HepG2 (cell line): ENCODE results near the gene MAVS. TPM values are rescaled to one million over a fixed set of nuclear protein-coding genes. Genes with fewer than 3 reads are reported as not detected.
A peak's percentile ranks its signal among the peaks of the same experiment; 100 is the strongest.

Source experiments
- ATAC-seq: fragments of 200-7000 bp; cut with Tn5 transposase; 3 replicates; pipeline ENCODE4 v1.9.1; 2020; ENCODE audit warnings: mild to moderate bottlenecking, moderate library complexity
- BruUV-seq: library from RNA; stranded (reverse); fragments of 400-500 nt; replicated peaks from 2 replicates; lab custom pipeline; 2021; lab: Mats Ljungman, UMichigan
- CTCF ChIA-PET: fragments of 300-600 bp; formaldehyde crosslinking; extraction: SDS; loops from one replicate; lab custom pipeline; 2021; ENCODE audit warnings: low total read pairs, inconsistent platforms, low intra/inter-chr PET ratio; lab: Yijun Ruan, JAX
- POLR2A ChIA-PET: fragments of 350-600 bp; sonication (Branson Sonifier 250); formaldehyde crosslinking; loops from one replicate; lab custom pipeline; 2020; ENCODE audit warnings: antibody characterized with exemption, inconsistent platforms; lab: Yijun Ruan, JAX
- DNase-seq: peaks from one replicate; pipeline ENCODE4 v3.0.0-alpha.2; 2015; ENCODE audit warnings: low spot score
- FAIRE-seq: peaks from 3 replicates; lab custom pipeline; 2011; peaks lifted over from hg19 to GRCh38; lab: Jason Lieb, UNC
- H2AFZ ChIP-seq: one replicate; pipeline ENCODE4 v1.6.1; 2011; ENCODE audit warnings: low read length, inconsistent platforms
- H3K27ac ChIP-seq: fragments of 300-600 bp; 3 replicates; pipeline ENCODE4 v1.8.0; 2011; ENCODE audit warnings: mixed run types, mild to moderate bottlenecking, mixed read lengths, low read length, inconsistent platforms; ENCODE audit not compliant: insufficient read depth; ENCODE audit errors: extremely low read length
- H3K27me3 ChIP-seq, 2 experiments: fragments of 200-600 bp in 1 of 2; 2 replicates in 1 of 2; 3 replicates in 1 of 2; pipeline versions ENCODE4 v1.6.0 to v1.8.0; 2011; ENCODE audit warnings: low read length in 2 of 2, mild to moderate bottlenecking in 2 of 2, moderate library complexity in 2 of 2, inconsistent platforms in 1 of 2; ENCODE audit not compliant: insufficient read depth in 2 of 2, control insufficient read depth in 1 of 2
- H3K36me3 ChIP-seq, 2 experiments: fragments of 200-600 bp in 1 of 2; replicated peaks in 1 of 2; 2 replicates in 1 of 2; 3 replicates in 1 of 2; pipeline versions ENCODE4 v1.5.1 to v1.8.0; 2011; ENCODE audit warnings: low read length in 2 of 2, inconsistent platforms in 1 of 2; ENCODE audit not compliant: insufficient read depth in 2 of 2, control insufficient read depth in 1 of 2
- H3K4me1 ChIP-seq: 2 replicates; pipeline ENCODE4 v1.5.1; 2012; ENCODE audit warnings: low read length, inconsistent platforms; ENCODE audit not compliant: insufficient read depth
- H3K4me2 ChIP-seq: 2 replicates; pipeline ENCODE4 v1.6.0; 2011; ENCODE audit warnings: low read depth, low read length, inconsistent platforms
- H3K4me3 ChIP-seq, 3 experiments: fragments of 200-600 bp in 1 of 3; sonication (generic), shearing (Covaris generic) in 1 of 3; replicated peaks in 1 of 3; 2 replicates each; pipeline ENCODE4 v1.5.1; 2011 to 2016; ENCODE audit warnings: low read length in 3 of 3, inconsistent platforms in 2 of 3, low read depth in 2 of 3, mild to moderate bottlenecking in 2 of 3, control low read depth in 1 of 3, mixed read lengths in 1 of 3; ENCODE audit not compliant: insufficient read depth in 1 of 3
- H3K79me2 ChIP-seq: one replicate; pipeline ENCODE4 v1.6.1; 2011; ENCODE audit warnings: low read length, inconsistent platforms; ENCODE audit not compliant: insufficient read depth
- H3K9ac ChIP-seq: 2 replicates; pipeline ENCODE4 v1.6.0; 2011; ENCODE audit warnings: mild to moderate bottlenecking, low read depth, low read length, inconsistent platforms; ENCODE audit not compliant: insufficient read depth
- H3K9me3 ChIP-seq: 2 replicates; pipeline ENCODE4 v1.5.1; 2012; ENCODE audit warnings: mild to moderate bottlenecking, low read length
- H4K20me1 ChIP-seq: 2 replicates; pipeline ENCODE4 v1.6.0; 2011; ENCODE audit warnings: inconsistent platforms, mild to moderate bottlenecking, low read length, moderate library complexity; ENCODE audit not compliant: insufficient read depth
- ELF3 ChIP-seq: IDR thresholded peaks from 2 replicates; pipeline ENCODE4 v1.6.1; 2016; ENCODE audit warnings: missing genetic modification reagents, missing compliant biosample characterization
- FOXA3 ChIP-seq: IDR thresholded peaks from 2 replicates; pipeline ENCODE4 v1.6.1; 2016; ENCODE audit warnings: missing genetic modification reagents, missing compliant biosample characterization
- GPN1 ChIP-seq: sonication (generic); formaldehyde crosslinking; IDR thresholded peaks from 2 replicates; pipeline ENCODE4 v1.5.1; 2020; ENCODE audit warnings: missing genetic modification reagents, borderline replicate concordance
- GZF1 ChIP-seq: sonication (generic); formaldehyde crosslinking; IDR thresholded peaks from 2 replicates; pipeline ENCODE4 v1.5.1; 2020; ENCODE audit warnings: mild to moderate bottlenecking, missing genetic modification reagents
- HOXA7 ChIP-seq: sonication (generic); formaldehyde crosslinking; IDR thresholded peaks from 2 replicates; pipeline ENCODE4 v1.8.1; 2022; ENCODE audit warnings: mild to moderate bottlenecking, missing genetic modification reagents, moderate library complexity
- KLF15 ChIP-seq: sonication (generic); formaldehyde crosslinking; IDR thresholded peaks from 2 replicates; pipeline ENCODE4 v1.8.1; 2023; ENCODE audit warnings: borderline replicate concordance, mild to moderate bottlenecking, inconsistent platforms, missing genetic modification reagents, mixed read lengths
- MLXIP ChIP-seq: sonication (generic); formaldehyde crosslinking; IDR thresholded peaks from 2 replicates; pipeline ENCODE4 v1.9.0; 2021; ENCODE audit warnings: missing genetic modification reagents, borderline replicate concordance
- MYPOP ChIP-seq: sonication (generic); formaldehyde crosslinking; IDR thresholded peaks from 2 replicates; pipeline ENCODE4 v1.8.1; 2023; ENCODE audit warnings: mild to moderate bottlenecking, moderate library complexity, missing genetic modification reagents
- NFIC ChIP-seq: IDR thresholded peaks from 2 replicates; pipeline ENCODE4 v1.6.1; 2012; ENCODE audit warnings: mild to moderate bottlenecking, low read length, inconsistent platforms
- NONO ChIP-seq, 2 experiments: fragments of 450-650 bp in 1 of 2; sonication (generic) in 1 of 2; formaldehyde crosslinking in 1 of 2; IDR thresholded peaks in 1 of 2; conservative IDR thresholded peaks in 1 of 2; 2 replicates each; pipeline versions ENCODE4 v1.6.1 to v1.8.0; 2017 to 2022; ENCODE audit warnings: mild to moderate bottlenecking in 1 of 2, missing genetic modification reagents in 1 of 2, moderate library complexity in 1 of 2
- SMAD9 ChIP-seq: sonication (generic); formaldehyde crosslinking; IDR thresholded peaks from 2 replicates; pipeline ENCODE4 v1.5.1; 2020; ENCODE audit warnings: mild to moderate bottlenecking, missing genetic modification reagents
- THYN1 ChIP-seq: sonication (generic); formaldehyde crosslinking; IDR thresholded peaks from 2 replicates; pipeline ENCODE4 v1.8.1; 2023; ENCODE audit warnings: low read depth, mild to moderate bottlenecking, moderate library complexity, missing genetic modification reagents, borderline replicate concordance
- ZNF333 ChIP-seq: sonication (generic); formaldehyde crosslinking; IDR thresholded peaks from 2 replicates; pipeline ENCODE4 v1.4.0; 2020; ENCODE audit warnings: mild to moderate bottlenecking, missing genetic modification reagents, borderline replicate concordance
- ZNF354B ChIP-seq: sonication (generic); formaldehyde crosslinking; IDR thresholded peaks from 2 replicates; pipeline ENCODE4 v1.8.0; 2022; ENCODE audit warnings: mild to moderate bottlenecking, missing genetic modification reagents
- ZNF543 ChIP-seq: sonication (generic); formaldehyde crosslinking; IDR thresholded peaks from 2 replicates; pipeline ENCODE4 v1.4.0; 2020; ENCODE audit warnings: mild to moderate bottlenecking, missing genetic modification reagents
- ZNF83 ChIP-seq: sonication (generic); formaldehyde crosslinking; IDR thresholded peaks from 2 replicates; pipeline ENCODE4 v1.4.0; 2020; ENCODE audit warnings: missing genetic modification reagents, mild to moderate bottlenecking, borderline replicate concordance
- WGBS: methylation state at CpG from one replicate; pipeline ENCODE4 v1.1.6; 2017; ENCODE audit warnings: low lambda C conversion rate; 5-methylcytosine and 5-hydroxymethylcytosine counted together
- in situ Hi-C: cut with HindIII; loops from 2 replicates; pipeline ENCODE4 v1.10.0; 2017; ENCODE audit warnings: low pct_unique_long_range_greater_than_20kb; ENCODE audit not compliant: extremely low pct_ligation_motif_present
- intact Hi-C: fragments of 100-400 bp; cut with micrococcal nuclease; formaldehyde crosslinking; loops from one replicate; pipeline ENCODE4 v1.10.0; 2022; ENCODE audit not compliant: unreplicated experiment
- polyA plus RNA-seq, 8 experiments: library from polyadenylated mRNA; depleted of rRNA in 3 of 8; stranded (reverse) in 7 of 8; unstranded in 1 of 8; fragments of >200 nt; fragmentation: Illumina TruSeq in 4 of 8; extraction: Trizol in 4 of 8; gene quantifications; 2 replicates each; pipeline versions ENCODE4 v1.2.1 to v1.2.3, GENCODE V29; 2011 to 2016; ENCODE audit warnings: low read depth in 4 of 8, missing spikeins in 1 of 8, mixed read lengths in 1 of 8; ENCODE audit not compliant: insufficient read depth in 1 of 8
- total RNA-seq, 5 experiments: library from RNA; depleted of rRNA; stranded (reverse); fragments of >200 nt; fragmentation: Illumina TruSeq; extraction: Trizol; gene quantifications; 2 replicates each; pipeline ENCODE4 v1.2.3, GENCODE V29; 2016; ENCODE audit warnings: low read depth in 1 of 5
- TF ChIP-seq, protein P1 (sequence below): sonication (generic); formaldehyde crosslinking; IDR thresholded peaks from 2 replicates; pipeline ENCODE4 v1.8.0; 2022; ENCODE audit warnings: mild to moderate bottlenecking, missing genetic modification reagents

The MAVS gene
- total and polyA plus RNA-seq, 2 of the 13 experiments (the other 11 are each of a cell fraction or from before 2014, with no cell fraction given), result 27.3 to 36.6 TPM

GRCh38 chr20:3811467-3812258 is 35.0 kb upstream of the MAVS start:
- H3K27ac ChIP-seq, result no peak overlapping the region
- no peaks in the 10 kb centered on the region for H3K36me3 ChIP-seq
- H3K9me3 ChIP-seq, result no peaks in the 10 kb centered on the region
- ChIA-PET CTCF (interaction anchor here (1.2 kb wide), 1 partner anchor 25 kb away, joined by 5 read pairs; the partner anchor contains the start of gene CENPB), POLR2A (interaction anchor here (0.8 to 2.8 kb wide), 7 partner anchors 9 to 44 kb away, joined by 3 to 10 read pairs (median 4); partner anchors contain the start of genes ADISSP, AP5S1, CDC25B and CENPB)
- no peak overlapping the region for H2AFZ ChIP-seq
- no peaks in the 10 kb centered on the region for H4K20me1 ChIP-seq
- BruUV-seq, result no TSS peak
- peak overlapping the region; percentile 45 for H3K9ac ChIP-seq
- peak overlapping the region; percentile 18 to 59 (median 44); a peak in 5 of 6 replicates for H3K4me3 ChIP-seq
- peak overlapping the region; percentile 87 for H3K4me2 ChIP-seq
- peaks cover 2 to 14% of the 10 kb centered on the region in 2 experiments; a peak in 3 of 5 replicates for H3K27me3 ChIP-seq
- ATAC-seq, result peak; percentile 81
- no peaks in the 10 kb centered on the region for H3K79me2 ChIP-seq
- in situ Hi-C loops (no loop called here), intact Hi-C loops (loop anchor here (1.0 kb wide), 1 partner anchor 13 kb away; no protein-coding TSS in a partner anchor)
- DNase-seq, result peak; percentile 90
- H3K4me1 ChIP-seq, result peaks cover 61% of the 10 kb centered on the region
- WGBS, result 5% methylated on average over 20 of the region's 20 CpGs
- no peak for FAIRE-seq
- TF ChIP-seq ZNF83 (0 out of 2 replicates have a peak, but pooled peaks have one; percentile 69), ZNF354B (peak; percentile 63), FOXA3 (peak; percentile 80), HOXA7 (CRISPR knock-in tag) (no peak), NFIC (no peak), GZF1 (CRISPR knock-in tag) (peak; percentile 72; the same call in 1 of the 2 replicates), ELF3 (CRISPR knock-in tag) (peak; percentile 94), GPN1 (CRISPR knock-in tag) (no peak), ZNF333 (CRISPR knock-in tag) (no peak; the same call in 1 of the 2 replicates), ZNF543 (CRISPR knock-in tag) (peak; percentile 95), SMAD9 (CRISPR knock-in tag) (peak; percentile 99), KLF15 (CRISPR knock-in tag) (peak; percentile 96), MYPOP (CRISPR knock-in tag) (peak; percentile 91; the same call in 1 of the 2 replicates), THYN1 (CRISPR knock-in tag) (peak; percentile 82; the same call in 1 of the 2 replicates), MLXIP (CRISPR knock-in tag) (peak; percentile 78; the same call in 1 of the 2 replicates), NONO (IDR thresholded peaks at IDR 0.05) (no peak), NONO (CRISPR knock-in tag; conservative IDR thresholded peaks at IDR 0.05) (peak; percentile 63; the same call in 1 of the 2 replicates)
- TF ChIP-seq, protein P1, sequence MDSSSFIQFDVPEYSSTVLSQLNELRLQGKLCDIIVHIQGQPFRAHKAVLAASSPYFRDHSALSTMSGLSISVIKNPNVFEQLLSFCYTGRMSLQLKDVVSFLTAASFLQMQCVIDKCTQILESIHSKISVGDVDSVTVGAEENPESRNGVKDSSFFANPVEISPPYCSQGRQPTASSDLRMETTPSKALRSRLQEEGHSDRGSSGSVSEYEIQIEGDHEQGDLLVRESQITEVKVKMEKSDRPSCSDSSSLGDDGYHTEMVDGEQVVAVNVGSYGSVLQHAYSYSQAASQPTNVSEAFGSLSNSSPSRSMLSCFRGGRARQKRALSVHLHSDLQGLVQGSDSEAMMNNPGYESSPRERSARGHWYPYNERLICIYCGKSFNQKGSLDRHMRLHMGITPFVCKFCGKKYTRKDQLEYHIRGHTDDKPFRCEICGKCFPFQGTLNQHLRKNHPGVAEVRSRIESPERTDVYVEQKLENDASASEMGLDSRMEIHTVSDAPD (CRISPR knock-in tag), result peak; percentile 90; the same call in 1 of the 2 replicates
